ENCODE results near the gene PCBP3.

- TF ChIP-seq, protein P1, sequence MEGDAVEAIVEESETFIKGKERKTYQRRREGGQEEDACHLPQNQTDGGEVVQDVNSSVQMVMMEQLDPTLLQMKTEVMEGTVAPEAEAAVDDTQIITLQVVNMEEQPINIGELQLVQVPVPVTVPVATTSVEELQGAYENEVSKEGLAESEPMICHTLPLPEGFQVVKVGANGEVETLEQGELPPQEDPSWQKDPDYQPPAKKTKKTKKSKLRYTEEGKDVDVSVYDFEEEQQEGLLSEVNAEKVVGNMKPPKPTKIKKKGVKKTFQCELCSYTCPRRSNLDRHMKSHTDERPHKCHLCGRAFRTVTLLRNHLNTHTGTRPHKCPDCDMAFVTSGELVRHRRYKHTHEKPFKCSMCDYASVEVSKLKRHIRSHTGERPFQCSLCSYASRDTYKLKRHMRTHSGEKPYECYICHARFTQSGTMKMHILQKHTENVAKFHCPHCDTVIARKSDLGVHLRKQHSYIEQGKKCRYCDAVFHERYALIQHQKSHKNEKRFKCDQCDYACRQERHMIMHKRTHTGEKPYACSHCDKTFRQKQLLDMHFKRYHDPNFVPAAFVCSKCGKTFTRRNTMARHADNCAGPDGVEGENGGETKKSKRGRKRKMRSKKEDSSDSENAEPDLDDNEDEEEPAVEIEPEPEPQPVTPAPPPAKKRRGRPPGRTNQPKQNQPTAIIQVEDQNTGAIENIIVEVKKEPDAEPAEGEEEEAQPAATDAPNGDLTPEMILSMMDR (IDR thresholded peaks at IDR 0.05): no peak
- no peak for TF ChIP-seq POLR2A (IDR thresholded peaks at IDR 0.05)
These were observed 119.5 kb downstream of the PCBP3 start for GRCh38 chr21:45763074-45763473.
